Omental fat pad (tissue), 4 donors: ENCODE results near the gene MORN2. TPM values are rescaled to one million over a fixed set of nuclear protein-coding genes. Genes with fewer than 3 reads are reported as not detected.

Experiments
- ATAC-seq: fragments of 150-250 bp; one replicate; pipeline ENCODE4 v1.9.1; 2016; ENCODE audit warnings: mild to moderate bottlenecking, moderate library complexity; ENCODE audit not compliant: low FRiP score
- DNase-seq: peaks from one replicate; pipeline ENCODE4 v3.0.0-alpha.2; 2019; ENCODE audit warnings: low spot score
- CTCF ChIP-seq, 3 donors: fragments of 450-650 bp; IDR thresholded peaks; one replicate each; pipeline ENCODE4 v1.5.1; 2016 to 2017; ENCODE audit warnings: antibody characterized with exemption in 3 of 3, mild to moderate bottlenecking in 3 of 3, moderate library complexity in 2 of 3
- small RNA-seq: library from RNA; depleted of rRNA; stranded (forward); fragments of <200 nt; gene quantifications from one replicate; pipeline ENCODE3, GENCODE V24; 2016
- total RNA-seq, 4 donors: library from RNA; depleted of rRNA; stranded (reverse); fragments of >200 nt; gene quantifications; one replicate each; pipeline ENCODE4 v1.1.0, GENCODE V29; 2016

The MORN2 gene
- total RNA-seq, 4 donors from 2014 or later, result 6.8 to 14.3 (median 10.9) TPM

- no peak for DNase-seq
- TF ChIP-seq CTCF (IDR thresholded peaks at IDR 0.05), result no peak
- no peak for ATAC-seq
Measured at GRCh38 chr2:38909872-38910271, 34.1 kb downstream of the MORN2 start.

GRCh38 chr2:38911191-38911590 lies 35.4 kb downstream of the MORN2 start:
- DNase-seq (no peak), ATAC-seq (no peak)
- no peak for TF ChIP-seq CTCF (IDR thresholded peaks at IDR 0.05)

- no peak for DNase-seq
- ATAC-seq, result no peak
- TF ChIP-seq CTCF (IDR thresholded peaks at IDR 0.05), result no peak
Measured at GRCh38 chr2:38912619-38913018, 36.8 kb downstream of the MORN2 start.

GRCh38 chr2:38922389-38922788 lies 46.6 kb downstream of the MORN2 start:
- ATAC-seq (no peak), DNase-seq (no peak)
- TF ChIP-seq CTCF (IDR thresholded peaks at IDR 0.05), result no peak

- no peak for ATAC-seq
- TF ChIP-seq CTCF (IDR thresholded peaks at IDR 0.05), result no peak
- DNase-seq, result no peak
Measured at GRCh38 chr2:38922902-38923301, 47.1 kb downstream of the MORN2 start.

GRCh38 chr2:38925982-38926381 lies 50.2 kb downstream of the MORN2 start:
- no peak for TF ChIP-seq CTCF (IDR thresholded peaks at IDR 0.05)
- ATAC-seq (no peak), DNase-seq (no peak)

GRCh38 chr2:38930600-38930999 lies 54.8 kb downstream of the MORN2 start:
- DNase-seq, result no peak
- no peak for ATAC-seq
- TF ChIP-seq CTCF (IDR thresholded peaks at IDR 0.05), result no peak

Small RNAs within 50 kb of the gene (small RNA-seq; reads per million reads assigned to genes)
- gene RNU6-851P, result not detected

Other genes with a start within 250 kb of the MORN2 start
- 10 to 100 TPM in 3 of 4 donors, 1 to 10 TPM in 1; 9.7 to 29.3 (median 25.7) TPM for gene GALM, start 209.9 kb upstream of the MORN2 start, total RNA-seq
- 100 to 1,000 TPM; 105 to 234 (median 129) TPM for gene SRSF7, start 124.6 kb upstream of the MORN2 start, total RNA-seq
- gene GEMIN6, start 97.8 kb upstream of the MORN2 start, total RNA-seq, result 1 to 10 TPM; 4.1 to 6.6 (median 5.4) TPM
- 10 to 100 TPM in 3 of 4 donors, 1 to 10 TPM in 1; 7.5 to 15.4 (median 13.7) TPM for gene DHX57, start within 50 bp of the MORN2 start, total RNA-seq
- 1 to 10 TPM in 2 of 4 donors, under 1 TPM in 2; 0.31 to 1.6 (median 0.95) TPM for gene ARHGEF33, start 13.9 kb downstream of the MORN2 start, total RNA-seq
- 10 to 100 TPM; 23.1 to 70.8 (median 31.6) TPM for gene SOS1, start 245.1 kb downstream of the MORN2 start, total RNA-seq